GM18873 (cell line): ENCODE measurements around the gene UPP1.
"Not testable (repeated sequence)": the region's sequence is repeated elsewhere in the genome, so short reads cannot be mapped to it uniquely, and the experiment has no call there.

ENCODE experiments used
- ATAC-seq: cut with Tn5 transposase; IDR thresholded peaks from one replicate; pipeline ENCODE4 v1.9.1; 2021; ENCODE audit warnings: mild to moderate bottlenecking, moderate library complexity, moderate number of reproducible peaks; ENCODE audit not compliant: unreplicated experiment, low FRiP score

UPP1 gene

DNA sequence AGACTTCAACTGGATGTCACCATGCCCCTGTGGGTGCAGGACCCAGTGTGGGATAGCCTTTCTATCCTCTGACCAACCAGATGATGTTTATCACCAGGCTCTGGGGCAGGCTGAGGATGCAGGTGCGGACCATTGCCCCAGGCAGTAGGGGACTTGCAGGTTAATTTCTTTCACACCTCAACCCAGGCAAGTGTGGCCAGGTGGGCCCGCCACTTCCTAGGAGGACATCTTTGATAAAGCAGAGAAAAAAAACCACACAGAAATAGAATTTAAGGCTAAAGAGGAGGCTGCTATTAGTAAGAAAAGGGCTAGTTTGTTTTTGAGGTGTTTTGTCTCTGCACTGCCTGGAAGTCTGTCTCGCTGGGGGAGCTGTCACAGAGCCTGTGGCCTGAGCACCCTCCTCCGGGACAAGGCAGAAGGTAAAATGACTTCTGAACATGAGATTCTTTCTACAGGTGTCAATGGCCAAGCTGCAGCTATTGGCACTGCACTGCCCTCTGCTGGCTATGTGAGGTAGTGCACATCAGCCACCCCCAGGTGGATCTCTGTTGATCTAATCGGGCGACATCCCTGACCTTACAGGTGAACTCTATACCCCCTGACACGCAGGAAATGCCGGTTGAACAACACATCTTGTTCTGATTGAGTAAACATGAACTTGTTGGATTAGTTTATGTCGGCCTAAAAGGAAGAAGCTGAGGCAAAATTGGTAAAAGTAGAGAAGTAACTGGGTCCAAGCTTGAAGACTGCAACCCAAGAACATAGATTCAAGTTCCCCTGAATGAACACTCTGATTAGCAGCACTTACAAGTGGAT lies 21.0 kb downstream of the UPP1 start:
- ATAC-seq = peak; percentile 80

DNA sequence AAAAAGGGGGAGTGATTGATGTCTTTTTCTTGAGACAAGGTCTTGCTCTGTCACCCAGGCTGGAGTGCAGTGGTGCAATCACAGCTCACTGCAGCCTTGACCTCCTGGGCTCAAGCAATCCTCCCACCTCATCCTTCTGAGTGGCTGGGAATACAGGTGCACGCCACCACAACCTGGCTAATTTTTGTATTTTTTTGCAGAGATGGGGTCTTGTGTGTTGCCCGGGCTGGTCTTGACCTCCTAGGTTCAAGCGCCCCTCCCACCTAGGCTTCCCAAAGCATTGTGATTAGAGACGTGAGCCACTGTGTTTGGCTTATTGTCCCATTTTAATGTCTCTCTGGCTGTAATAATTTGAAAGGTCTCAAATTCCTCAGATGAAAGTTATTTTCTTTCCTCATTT lies 21.8 kb downstream of the UPP1 start:
- no peak for ATAC-seq

DNA sequence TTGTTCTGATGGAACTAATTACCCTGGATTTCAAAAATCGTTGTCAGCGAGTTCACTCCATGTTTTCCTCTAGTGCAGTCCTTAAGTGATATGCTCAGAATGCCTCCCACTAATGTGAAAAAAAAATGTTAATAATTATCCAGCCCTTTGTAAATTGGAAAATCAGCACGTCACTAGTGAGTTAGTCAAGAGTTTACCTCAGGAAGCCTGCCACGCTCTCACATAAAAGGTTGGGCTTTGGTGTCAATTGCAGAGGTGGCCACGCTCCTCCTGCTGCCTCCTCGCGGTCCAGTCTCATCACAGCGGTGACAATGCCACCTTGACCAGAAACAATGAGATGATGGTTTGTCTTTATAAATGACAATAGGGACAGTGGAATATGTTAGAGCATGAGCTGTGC lies 22.5 kb downstream of the UPP1 start:
- no peak for ATAC-seq

DNA sequence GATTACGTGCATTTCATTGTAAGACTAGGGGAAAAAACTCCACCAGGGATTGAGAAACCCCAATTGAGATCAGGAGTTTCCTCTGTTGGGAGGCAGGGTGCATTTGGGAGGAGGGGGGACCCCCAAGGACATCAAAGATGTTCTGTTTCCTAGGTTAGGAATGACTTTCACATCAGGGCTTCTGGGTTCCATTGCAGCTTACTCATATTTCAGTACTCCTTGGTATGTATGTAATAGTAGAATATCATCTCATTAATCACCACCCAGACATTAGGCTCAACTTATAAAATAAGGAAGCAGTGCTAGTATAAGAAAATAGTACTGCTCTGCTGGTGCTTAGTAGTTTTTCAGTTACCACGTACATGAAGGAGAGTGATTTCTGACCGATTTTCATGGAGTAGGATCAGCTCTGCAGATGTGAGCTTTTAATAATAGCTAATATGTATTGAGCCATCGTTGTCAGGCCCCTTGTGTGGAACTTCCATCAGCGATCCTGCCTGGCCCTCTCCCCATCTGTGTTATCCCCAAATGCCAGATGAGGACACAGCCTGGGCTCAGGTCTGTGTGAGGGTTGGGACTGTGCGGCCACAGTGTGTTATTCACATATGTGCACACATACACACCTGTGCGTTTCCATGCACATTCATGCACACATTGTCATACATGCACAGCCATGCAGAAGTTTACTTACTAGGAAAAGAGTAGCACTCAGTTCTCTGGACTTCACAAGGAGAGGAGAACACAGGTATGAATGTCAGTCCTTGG lies 23.5 kb downstream of the UPP1 start:
- ATAC-seq = no peak

DNA sequence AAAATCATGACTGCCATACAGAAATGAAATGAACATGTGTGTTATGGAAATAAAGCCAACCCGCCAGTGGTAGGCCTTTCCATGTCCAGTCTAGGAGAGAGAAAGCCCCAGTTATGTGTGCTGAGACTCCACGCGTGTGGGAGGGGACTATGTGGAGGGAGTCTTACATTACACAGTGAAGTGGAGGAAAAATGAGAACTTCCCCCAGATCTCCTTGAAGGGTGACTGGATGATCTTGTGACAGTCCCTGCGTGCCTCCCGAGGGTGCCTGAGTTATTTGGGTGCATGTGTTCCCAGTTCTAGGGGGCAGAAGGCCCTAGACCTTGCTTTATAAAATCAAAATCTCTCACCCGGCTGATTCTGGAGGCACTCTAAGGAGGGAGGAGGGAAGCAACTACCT lies 24.2 kb downstream of the UPP1 start:
- ATAC-seq = no peak

DNA sequence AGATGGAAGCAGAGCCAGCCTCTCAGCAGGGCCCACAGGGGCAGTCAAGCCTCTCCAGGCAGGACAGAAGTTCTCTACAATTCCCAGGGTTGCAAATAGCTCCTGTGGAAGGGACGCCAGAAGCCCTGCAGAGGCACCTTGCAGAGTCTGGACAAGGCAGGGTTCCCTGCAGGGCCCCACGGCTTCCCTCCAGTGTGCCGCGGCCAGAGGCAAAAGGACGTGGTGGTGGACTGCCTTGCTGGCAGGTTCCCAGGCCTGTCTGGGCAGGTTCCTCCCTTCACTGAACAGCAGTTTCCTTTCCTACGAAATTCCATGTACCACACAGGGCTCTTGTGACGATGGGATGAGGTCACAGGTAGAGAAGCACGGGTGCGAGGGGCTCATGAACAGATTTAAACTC lies 25.1 kb downstream of the UPP1 start:
- no peak for ATAC-seq

DNA sequence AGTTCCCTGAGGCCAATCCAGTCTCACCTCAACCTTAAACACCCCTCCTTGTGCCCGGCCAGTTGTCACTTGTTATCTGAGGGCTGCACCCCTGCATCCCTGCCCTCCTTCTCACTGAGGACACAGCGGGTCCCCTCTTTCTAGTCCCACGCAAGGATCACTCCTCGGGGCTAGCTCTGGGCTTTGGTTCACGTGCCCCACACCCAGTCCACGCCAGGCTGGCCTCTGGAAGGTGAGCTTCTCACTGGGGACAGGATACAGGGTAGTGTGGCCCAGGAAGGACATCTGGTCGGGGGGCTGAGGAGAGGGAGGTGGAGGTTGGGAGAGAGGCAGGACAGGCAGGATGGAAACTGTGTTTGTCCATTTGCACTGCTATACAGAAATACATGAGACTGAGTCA lies 25.5 kb downstream of the UPP1 start:
- ATAC-seq = no peak

DNA sequence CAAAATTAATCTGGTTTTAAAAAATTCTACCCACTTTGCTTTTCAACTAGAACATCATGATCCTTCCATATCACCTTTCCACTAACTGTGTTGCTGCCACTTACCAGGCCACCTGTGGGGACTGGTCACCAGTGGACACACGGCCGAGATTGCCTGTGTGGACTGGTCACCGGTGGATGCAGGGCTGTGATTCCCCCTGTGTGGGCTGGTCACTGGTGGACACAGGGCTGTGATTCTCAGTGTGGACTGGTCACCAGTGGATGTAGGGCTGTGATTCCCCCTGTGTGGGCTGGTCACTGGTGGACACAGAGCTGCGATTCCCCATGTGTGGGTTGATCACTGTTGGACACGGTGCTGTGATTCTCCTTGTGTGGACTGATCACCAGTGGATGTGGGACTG lies 27.0 kb downstream of the UPP1 start:
- no peak for ATAC-seq

DNA sequence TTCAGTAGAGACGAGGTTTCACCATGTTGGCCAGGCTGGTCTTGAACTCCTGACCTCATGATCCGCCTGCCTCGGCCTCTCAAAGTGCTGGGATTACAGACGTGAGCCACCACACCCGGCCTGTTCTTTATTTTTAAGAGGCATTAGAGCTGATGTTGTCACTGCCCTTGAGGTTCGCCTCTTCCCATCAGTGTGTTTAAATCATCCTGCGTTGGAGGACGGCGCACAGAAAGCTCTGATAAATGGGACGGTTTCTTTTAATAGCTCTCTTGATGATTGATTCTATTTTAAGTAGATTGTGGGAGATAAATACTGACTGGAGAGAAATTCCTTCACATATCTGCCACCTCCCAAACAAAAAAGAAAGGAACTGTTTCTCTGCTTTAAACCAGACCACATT lies 29.0 kb downstream of the UPP1 start:
- no peak for ATAC-seq

DNA sequence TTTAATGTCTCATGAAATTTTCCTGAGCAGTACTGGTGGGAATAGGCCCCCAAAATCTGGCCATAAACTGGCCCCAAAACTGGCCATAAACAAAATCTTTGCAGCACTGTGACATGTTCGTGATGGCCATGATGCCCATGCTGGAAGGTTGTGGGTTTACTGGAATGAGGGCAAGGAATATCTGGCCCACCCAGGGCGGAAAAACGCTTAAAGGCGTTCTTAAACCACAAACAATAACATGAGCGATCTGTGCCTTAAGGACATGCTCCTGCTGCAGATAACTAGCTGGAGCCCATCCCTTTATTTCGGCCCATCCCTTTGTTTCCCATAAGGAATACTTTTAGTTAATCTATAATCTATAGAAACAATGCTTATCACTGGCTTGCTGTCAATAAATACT lies 31.5 kb downstream of the UPP1 start:
- ATAC-seq = not testable (repeated sequence)

DNA sequence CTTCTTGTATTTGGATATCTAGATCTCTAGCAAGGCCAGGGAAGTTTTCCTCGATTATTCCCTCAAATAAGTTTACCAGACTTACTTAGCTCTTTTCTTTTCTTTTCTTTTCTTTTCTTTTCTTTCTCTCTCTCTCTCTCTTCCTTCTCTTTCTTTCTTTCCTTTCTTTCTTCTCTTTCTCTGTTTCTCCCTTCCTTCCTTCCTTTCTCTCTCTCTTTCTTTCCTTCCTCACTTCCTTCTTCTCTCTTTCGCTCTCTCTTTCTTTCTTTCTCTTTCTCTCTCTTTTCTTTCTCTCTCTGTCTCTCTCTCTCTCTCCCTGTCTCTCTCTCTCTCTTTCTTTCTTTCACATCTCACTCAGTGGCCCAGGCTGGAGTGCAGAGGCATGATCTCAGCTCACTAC lies 37.0 kb downstream of the UPP1 start:
- ATAC-seq = no peak

DNA sequence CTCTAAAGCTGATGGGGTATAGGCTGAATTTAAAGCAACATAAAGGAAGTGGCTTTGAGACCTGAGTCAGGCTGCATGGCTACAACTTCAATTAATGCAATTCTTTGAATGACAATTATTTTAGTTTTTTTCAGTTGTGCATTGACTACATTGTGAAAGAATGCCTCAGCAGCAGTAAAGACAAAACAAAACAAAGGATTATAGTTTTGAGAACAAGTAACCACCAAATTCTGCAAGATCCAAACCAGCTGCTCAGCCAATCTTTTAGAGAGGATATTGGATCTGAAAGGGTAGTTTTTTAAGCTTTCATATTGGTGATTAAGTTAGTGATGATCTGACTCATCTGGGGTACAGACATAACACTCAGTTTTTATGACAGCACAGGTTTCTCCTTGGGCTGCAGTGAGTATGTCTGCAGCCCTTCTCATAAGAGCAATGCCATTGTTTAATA lies 41.6 kb downstream of the UPP1 start:
- peak; percentile 49 for ATAC-seq

DNA sequence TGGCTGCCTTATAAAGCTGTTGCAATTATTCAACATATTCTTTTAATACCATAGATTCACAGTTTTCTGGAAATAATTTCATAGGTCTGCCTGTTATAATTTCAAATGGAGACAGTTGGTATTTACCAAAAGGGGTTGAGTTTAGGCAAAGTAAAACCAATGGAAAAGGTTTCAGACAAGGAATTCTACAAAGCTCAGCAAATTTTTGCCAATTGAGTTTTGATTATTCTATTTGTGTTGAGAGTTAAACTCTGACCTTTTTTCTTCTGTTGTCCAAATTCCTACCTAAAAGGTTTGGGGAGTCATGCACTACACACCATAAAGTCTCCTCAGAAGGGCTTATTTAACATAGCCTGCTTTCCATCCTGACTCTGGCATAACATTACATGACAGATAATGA lies 43.7 kb downstream of the UPP1 start:
- no peak for ATAC-seq

DNA sequence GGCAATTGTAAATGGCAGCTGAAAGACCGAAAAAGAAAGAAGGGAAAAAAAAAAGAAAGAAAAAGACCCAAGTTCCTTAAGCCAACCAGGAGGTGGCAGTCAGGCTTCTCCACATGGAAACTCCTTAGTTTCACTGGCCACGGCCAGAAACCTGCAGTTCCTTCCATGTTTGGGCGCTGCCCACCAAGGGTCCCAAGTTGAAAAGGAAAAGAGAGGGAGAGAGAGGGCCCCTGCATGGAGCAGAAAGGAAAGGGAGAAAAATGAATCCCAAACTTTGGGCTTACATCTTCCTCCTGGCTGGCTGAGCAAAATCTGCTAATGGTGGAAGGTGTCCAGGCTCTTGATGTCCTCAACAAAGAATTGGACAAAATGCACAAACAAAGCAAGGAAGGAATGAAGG lies 50.4 kb downstream of the UPP1 start:
- no peak for ATAC-seq

DNA sequence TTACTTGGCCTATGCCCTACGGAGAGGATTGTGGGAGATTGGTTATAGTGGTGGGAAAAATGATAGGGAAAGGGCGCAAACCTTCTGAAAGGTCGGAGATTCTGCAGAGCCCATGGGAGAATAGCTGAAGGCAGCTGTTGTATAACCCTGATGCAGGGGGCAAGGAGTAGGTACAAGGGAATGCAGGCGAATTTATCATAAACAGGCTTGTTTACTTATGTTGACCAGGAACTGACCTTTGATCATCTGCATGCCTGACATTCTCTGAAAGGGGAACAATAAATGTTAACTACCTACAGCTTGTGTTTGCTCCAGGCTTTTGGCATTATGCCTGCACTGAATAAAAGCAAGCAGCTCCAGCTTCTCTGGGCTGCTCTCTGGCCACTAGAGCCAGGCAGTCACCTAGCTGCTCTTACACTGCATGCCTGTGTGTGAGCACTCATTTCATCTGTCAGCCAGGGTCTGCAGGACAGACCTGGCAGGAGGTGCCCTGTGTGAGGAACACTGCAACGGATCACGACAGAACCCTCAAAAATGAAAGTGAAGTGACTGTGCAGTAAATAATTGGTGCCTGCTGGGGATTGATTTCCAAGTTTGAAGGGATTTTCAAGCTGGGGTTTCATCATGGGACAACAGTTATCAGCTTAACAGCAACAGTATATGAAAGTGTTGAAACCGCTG lies 51.1 kb downstream of the UPP1 start:
- ATAC-seq = no peak

DNA sequence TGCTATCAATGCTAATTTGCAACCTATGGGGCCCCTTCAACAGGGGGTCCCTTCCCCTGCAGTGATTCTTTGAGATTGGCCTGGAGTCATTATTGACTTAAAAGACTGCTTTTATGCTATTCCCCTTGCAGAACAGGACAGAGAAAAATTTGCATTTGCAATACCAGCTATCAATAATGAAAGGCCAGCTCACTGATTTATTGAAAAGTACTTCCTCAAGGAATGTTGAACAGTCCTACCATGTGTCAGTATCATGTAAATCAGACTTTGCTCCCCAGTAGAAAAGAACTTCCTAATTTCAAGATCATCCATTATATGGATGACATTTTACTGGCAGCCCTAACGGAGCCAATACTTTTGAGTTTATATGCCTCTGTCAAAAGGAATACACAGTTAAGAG lies 52.5 kb downstream of the UPP1 start:
- ATAC-seq = no peak

DNA sequence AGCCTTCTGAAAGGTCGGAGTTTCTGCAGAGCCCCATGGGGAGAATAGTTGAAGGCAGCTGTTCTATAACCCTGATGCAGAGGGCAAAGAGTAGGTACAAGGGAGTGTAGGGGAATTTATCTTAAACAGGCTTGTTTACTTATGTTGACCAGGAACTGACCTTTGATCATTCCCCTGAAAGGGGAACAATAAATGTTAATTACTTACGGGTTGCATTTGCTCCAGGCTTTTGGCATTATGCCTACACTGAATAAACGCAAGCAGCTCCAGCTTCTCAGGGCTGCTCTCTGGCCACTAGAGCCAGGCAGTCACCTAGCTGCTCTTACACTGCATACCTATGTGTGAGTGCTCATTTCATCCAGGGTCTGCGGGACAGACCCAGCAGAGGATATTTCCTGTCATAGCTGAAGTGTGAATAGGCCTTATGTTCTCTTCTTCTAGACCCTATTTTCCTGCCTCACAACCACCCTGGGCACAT lies 55.3 kb downstream of the UPP1 start:
- ATAC-seq = no peak

DNA sequence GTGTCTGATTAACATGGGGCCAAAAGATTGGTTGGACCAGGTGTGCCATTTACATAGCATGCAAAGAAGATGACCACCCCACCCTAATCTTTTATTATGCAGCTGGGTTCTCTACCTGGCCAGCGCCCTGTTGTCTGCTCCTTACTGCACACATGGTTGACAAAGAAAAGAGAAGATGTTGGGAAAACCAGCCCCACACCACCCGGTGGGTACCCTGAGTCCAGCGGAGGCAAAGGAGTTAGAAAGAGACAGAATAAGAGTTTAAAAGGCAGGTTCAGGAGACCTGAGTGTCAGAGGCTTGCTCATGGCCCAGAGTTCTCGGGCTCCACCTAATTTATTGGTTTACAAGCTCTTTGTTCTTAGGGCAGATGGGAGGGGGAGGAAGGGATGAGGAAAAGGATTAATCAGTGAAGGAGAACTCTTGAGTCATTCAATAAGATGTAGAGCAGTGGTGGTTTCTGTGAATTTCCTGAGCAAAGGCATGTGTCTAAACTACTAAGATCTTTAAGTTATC lies 58.1 kb downstream of the UPP1 start:
- ATAC-seq = no peak

DNA sequence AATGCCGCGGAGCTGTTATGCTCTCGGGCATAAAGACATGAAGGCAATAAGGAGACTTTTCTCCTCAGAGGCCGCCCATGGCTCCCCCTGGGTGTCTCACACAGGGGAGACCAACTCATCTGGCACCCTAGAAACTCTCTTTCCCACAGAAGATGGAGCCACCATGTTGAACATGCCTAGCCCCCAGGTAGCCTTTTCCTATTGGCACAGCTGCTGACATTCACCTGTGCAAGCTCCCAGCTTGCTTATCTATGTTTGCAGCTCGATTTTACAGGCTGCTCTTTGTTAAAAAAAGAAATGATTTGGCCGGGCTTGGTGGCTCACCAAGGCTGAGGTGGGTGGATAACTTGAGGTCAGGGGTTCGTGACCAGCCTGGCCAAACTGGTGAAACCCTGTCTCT lies 58.6 kb downstream of the UPP1 start:
- not testable (repeated sequence) for ATAC-seq

DNA sequence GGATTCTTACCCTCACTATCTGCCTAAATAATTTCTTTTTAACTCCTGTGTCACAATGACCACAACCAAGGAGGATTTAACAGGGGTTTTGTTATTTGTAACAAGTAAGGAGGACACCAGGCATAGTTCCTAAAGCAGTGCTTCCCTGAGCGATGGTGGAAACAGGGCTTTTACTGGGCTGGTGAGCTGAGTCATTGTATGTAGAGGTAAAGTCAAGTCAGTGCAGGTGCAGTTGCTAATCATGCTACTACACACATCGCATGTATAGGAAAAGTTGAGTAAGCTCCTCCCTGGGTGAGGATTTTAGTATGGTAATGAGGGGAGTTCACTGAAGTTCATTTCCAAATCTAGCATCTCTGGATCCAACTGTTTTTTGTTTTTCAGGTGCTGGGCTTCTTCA lies 59.2 kb downstream of the UPP1 start:
- ATAC-seq = no peak

DNA sequence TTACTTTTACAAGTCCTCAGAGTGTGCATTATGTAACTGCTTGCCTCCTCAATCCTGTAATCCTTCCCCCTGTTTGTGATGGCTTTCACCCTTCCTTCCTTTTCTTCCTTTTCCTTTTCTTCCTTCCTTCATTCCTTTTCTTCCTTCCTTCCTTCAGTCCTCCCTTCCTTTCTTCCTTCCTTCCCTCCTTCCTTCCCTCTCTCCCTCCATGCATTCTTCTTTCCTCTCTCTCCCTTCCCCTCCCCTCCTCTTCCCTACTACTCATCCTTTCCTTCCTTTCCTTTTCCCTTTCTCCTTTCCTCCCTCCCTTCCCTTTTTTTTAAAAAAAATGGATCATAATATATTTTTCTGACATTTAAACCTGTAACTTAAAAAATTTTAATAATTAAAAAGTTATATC lies 60.0 kb downstream of the UPP1 start:
- ATAC-seq = no peak
